ENCODE data around the gene SYT7.
"Not testable (repeated sequence)": the region's sequence is repeated elsewhere in the genome, so short reads cannot be mapped to it uniquely, and the experiment has no call there.

Gene SYT7

GRCh38 chr11:61581030-61581928 lies at the start of gene SYT7:
TSS of gene SYT7 (minus strand) at chr11:61581076. CDS start at chr11:61580820, 256 bp downstream.
- DNase-seq = peak; percentile 97

GRCh38 chr11:61630089-61630488 lies 49.2 kb upstream of the SYT7 start:
- no peak for DNase-seq

GRCh38 chr11:61629082-61629833 lies 48.4 kb upstream of the SYT7 start:
- no peak for DNase-seq

- DNase-seq = no peak
Observed at GRCh38 chr11:61628662-61628970, 47.7 kb upstream of the SYT7 start.

GRCh38 chr11:61627850-61628661 lies 47.2 kb upstream of the SYT7 start:
- DNase-seq = peak; percentile 24

- no peak for DNase-seq
Observed at GRCh38 chr11:61626580-61627380, 45.9 kb upstream of the SYT7 start.

- no peak for DNase-seq
Observed at GRCh38 chr11:61625525-61625924, 44.6 kb upstream of the SYT7 start.

GRCh38 chr11:61621917-61622585 lies 41.2 kb upstream of the SYT7 start:
- no peak for DNase-seq

GRCh38 chr11:61619471-61620226 lies 38.8 kb upstream of the SYT7 start:
- DNase-seq = no peak

- no peak for DNase-seq
Observed at GRCh38 chr11:61618978-61619377, 38.1 kb upstream of the SYT7 start.

- DNase-seq = no peak
Observed at GRCh38 chr11:61617515-61617914, 36.6 kb upstream of the SYT7 start.

- DNase-seq = no peak
Observed at GRCh38 chr11:61616434-61616833, 35.6 kb upstream of the SYT7 start.

GRCh38 chr11:61614782-61615181 lies 33.9 kb upstream of the SYT7 start:
- not testable (repeated sequence) for DNase-seq

GRCh38 chr11:61613870-61614269 lies 33.0 kb upstream of the SYT7 start:
- no peak for DNase-seq

GRCh38 chr11:61613051-61613450 lies 32.2 kb upstream of the SYT7 start:
- DNase-seq = no peak

- no peak for DNase-seq
Observed at GRCh38 chr11:61611309-61611708, 30.4 kb upstream of the SYT7 start.

- DNase-seq = no peak
Observed at GRCh38 chr11:61610905-61611304, 30.0 kb upstream of the SYT7 start.

- DNase-seq = no peak
Observed at GRCh38 chr11:61609980-61610366, 29.1 kb upstream of the SYT7 start.

- no peak for DNase-seq
Observed at GRCh38 chr11:61609000-61609979, 28.4 kb upstream of the SYT7 start.

Measured in activated naive CD4-positive, alpha-beta T cell treated with Interleukin-2 at 50 U/mL for 16 hours (primary cell).